HG03432 (cell line): ENCODE data around the gene TXNRD1.
"Not testable (repeated sequence)": the region's sequence is repeated elsewhere in the genome, so short reads cannot be mapped to it uniquely, and the experiment has no call there.

Source experiments
- ATAC-seq: cut with Tn5 transposase; IDR thresholded peaks from one replicate; pipeline ENCODE4 v1.9.1; 2021; ENCODE audit warnings: mild to moderate bottlenecking, moderate library complexity; ENCODE audit not compliant: unreplicated experiment

TXNRD1 gene

GRCh38 chr12:104190641-104191176 is 24.9 kb upstream of the TXNRD1 start:
- ATAC-seq = no peak

DNA sequence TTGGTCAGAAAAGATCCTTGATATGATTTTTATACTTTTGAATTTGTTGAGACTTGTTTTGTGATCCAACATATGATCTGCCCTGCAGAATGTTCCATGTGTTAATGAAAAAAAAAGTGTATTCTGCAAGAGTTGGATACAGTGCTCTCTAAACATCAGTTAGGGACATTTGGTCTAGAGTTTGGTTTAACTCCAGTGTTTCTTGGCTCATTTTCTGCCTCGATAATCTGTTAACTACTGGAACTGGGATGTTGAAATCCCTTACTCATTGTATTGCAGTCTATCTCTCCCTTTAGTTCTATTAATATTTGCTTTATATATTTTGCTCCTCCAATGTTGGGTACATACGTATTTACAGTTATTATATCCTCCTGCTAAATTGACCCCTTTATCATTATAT is 18.3 kb upstream of the TXNRD1 start:
- no peak for ATAC-seq

DNA sequence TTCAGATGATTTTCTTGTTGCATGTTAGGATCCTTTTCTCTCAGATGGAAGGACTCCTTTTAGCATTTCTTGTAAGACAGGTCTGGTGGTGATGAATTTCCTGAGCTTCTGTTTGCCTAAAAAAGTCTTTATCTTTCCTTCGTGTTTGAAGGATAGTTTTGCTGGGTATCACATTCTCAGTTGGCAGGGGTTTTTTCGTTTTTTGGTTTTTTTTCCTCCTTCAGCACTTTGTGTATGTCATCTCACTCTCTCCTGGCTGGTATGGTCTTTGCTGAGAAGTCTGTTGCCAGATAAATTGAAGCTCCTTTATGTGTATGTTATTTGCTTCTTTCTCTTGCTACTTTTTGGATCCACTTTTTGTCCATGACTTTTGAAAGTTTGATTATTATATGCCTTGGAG is 15.6 kb upstream of the TXNRD1 start:
- ATAC-seq = no peak

DNA sequence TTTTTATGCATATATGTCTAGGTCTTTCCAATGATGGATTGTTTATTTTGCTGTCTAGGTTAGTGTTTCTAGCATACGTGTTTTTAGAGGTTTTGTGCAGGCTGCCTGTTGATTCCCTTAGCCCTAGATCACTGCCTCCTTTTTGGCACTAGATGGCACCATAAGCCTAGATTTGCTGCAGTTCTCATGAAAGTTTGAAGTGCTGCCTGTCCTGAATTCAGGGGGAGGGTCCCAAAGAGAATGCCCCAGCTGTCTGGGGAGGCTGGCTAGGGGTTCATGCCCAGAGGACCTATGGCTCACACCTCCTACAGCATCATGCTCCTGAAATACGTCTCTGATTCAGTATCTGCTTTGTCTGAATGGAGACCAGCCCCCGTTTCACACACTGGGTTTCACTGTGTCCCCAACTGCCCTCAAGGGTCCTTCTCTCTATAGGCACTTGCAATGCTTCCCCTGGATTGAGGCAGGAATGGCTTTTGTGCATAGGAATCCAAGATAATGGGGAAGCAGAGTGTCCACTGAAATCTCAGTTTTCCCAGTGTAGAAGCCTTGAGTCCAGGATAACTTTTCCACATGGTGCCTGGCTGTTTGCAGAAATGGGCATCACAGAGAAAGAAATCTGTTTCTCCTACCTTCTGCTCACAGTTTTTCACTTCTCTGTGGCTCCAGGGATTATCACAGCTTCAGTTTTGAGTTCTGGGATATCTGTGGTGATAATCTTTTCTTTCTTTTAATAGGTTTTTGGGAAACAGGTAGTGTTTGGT is 14.2 kb upstream of the TXNRD1 start:
- no peak for ATAC-seq

- no peak for ATAC-seq
Measured at GRCh38 chr12:104204690-104205480, 10.7 kb upstream of the TXNRD1 start.

- ATAC-seq = no peak
Measured at GRCh38 chr12:104207416-104208205, 8.0 kb upstream of the TXNRD1 start.

GRCh38 chr12:104212516-104212915 is 3.1 kb upstream of the TXNRD1 start:
- ATAC-seq = no peak

DNA sequence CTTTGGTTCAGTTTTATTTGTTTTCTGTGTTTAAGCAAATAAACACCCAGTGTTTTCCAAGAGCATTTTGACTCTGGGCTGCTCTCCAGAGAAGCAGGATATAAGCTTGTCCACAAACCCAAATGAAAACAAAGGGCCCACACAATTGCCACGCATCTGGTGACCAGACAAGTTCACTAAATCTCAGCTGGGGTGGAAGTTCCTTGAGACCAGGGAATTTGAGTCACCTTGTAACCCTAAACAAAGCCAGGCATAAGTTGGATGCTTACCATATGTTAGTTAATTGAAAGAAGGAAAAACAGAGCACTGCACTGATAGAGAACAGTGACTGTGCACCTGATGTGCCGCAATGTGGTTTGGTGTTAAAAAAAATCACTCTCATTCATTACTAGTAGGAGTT is 1.6 kb upstream of the TXNRD1 start:
- ATAC-seq = no peak

- no peak for ATAC-seq
Measured at GRCh38 chr12:104216521-104216924, 944 bp downstream of the TXNRD1 start.

GRCh38 chr12:104218506-104218905 is 2.9 kb downstream of the TXNRD1 start:
- ATAC-seq = not testable (repeated sequence)

GRCh38 chr12:104218935-104219334 is 3.4 kb downstream of the TXNRD1 start:
- ATAC-seq = no peak

- no peak for ATAC-seq
Measured at GRCh38 chr12:104219361-104219892, 3.8 kb downstream of the TXNRD1 start.

DNA sequence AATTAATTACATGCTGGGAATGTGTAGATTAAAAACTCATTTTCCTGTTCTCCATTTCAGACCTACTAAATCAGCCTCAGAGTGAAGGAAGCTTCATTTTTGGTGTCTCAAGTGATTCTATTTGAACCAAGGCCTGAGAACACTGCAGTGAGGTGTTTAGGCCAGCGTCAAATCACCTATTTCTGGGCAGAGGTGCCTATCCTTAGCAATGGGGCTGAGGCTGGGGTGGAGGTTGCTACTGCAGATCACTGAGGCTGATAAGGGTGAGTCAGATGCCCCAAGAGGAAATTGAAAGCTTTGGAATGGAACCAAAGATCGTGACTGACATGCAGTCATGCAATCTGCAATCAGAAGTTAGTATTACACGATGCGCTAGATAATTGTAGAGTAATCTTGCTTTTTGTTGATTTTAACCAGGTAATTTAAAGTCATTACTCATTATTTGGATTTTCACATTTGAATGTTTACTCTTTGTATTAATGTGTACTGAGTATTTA is 4.4 kb downstream of the TXNRD1 start:
- ATAC-seq = no peak

- no peak for ATAC-seq
Measured at GRCh38 chr12:104220931-104221330, 5.4 kb downstream of the TXNRD1 start.

- no peak for ATAC-seq
Measured at GRCh38 chr12:104222976-104223375, 7.4 kb downstream of the TXNRD1 start.

DNA sequence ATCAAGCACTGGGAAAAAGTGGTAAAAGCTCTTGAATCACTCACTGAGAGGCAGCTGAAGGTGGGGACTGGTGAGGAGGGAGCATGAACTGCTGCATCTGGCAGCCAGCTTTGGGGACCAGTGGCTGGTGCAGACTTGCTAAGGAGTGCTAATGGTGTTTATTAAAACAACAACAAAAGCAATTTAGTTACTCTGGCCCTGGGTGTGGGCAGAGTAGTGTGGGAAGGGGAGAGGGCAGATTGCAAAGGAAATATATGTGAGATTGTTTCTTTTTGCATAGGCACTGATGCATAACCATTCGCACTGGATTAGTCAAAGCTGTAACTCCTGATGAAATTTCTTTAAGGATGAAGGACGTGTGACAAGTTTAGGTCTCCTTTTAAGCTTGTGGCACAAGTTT is 8.1 kb downstream of the TXNRD1 start:
- no peak for ATAC-seq

GRCh38 chr12:104226672-104227071 is 11.1 kb downstream of the TXNRD1 start:
- ATAC-seq = no peak

- ATAC-seq = no peak
Measured at GRCh38 chr12:104230304-104231095, 14.9 kb downstream of the TXNRD1 start.

GRCh38 chr12:104232609-104233280 is 17.2 kb downstream of the TXNRD1 start:
- ATAC-seq = no peak
